ENCODE results near the gene SMIM13.

SMIM13 gene

GRCh38 chr6:11153447-11153846 lies 59.8 kb downstream of the SMIM13 start:
- no peak for DNase-seq (ENCODE audit: low read depth in 3 of 3)

- DNase-seq (ENCODE audit: low read depth in 3 of 3) = no peak
Observed at GRCh38 chr6:11155589-11155988, 62.0 kb downstream of the SMIM13 start.

GRCh38 chr6:11160199-11160598 lies 66.6 kb downstream of the SMIM13 start:
- no peak for DNase-seq (ENCODE audit: low read depth in 3 of 3)

- DNase-seq (ENCODE audit: low read depth in 3 of 3) = no peak
Observed at GRCh38 chr6:11161031-11161956, 67.7 kb downstream of the SMIM13 start.

- DNase-seq (ENCODE audit: low read depth in 3 of 3) = no peak
Observed at GRCh38 chr6:11162262-11162661, 68.6 kb downstream of the SMIM13 start.

GRCh38 chr6:11163932-11164331 lies 70.3 kb downstream of the SMIM13 start:
- DNase-seq (ENCODE audit: low read depth in 3 of 3) = no peak

GRCh38 chr6:11164717-11165646 lies 71.3 kb downstream of the SMIM13 start:
- DNase-seq (ENCODE audit: low read depth in 3 of 3) = no peak

- no peak for DNase-seq (ENCODE audit: low read depth in 3 of 3)
Observed at GRCh38 chr6:11166948-11167347, 73.3 kb downstream of the SMIM13 start.

GRCh38 chr6:11168091-11168635 lies 74.5 kb downstream of the SMIM13 start:
- no peak for DNase-seq (ENCODE audit: low read depth in 3 of 3)

- no peak for DNase-seq (ENCODE audit: low read depth in 3 of 3)
Observed at GRCh38 chr6:11171952-11172351, 78.3 kb downstream of the SMIM13 start.

GRCh38 chr6:11172501-11173327 lies 79.1 kb downstream of the SMIM13 start:
- DNase-seq (ENCODE audit: low read depth in 3 of 3) = peak; percentile 36 to 72 (median 65)

- no peak for DNase-seq (ENCODE audit: low read depth in 3 of 3)
Observed at GRCh38 chr6:11174242-11174611, 80.6 kb downstream of the SMIM13 start.

GRCh38 chr6:11177271-11177670 lies 83.6 kb downstream of the SMIM13 start:
- DNase-seq (ENCODE audit: low read depth in 3 of 3) = no peak

GRCh38 chr6:11179088-11179418 lies 85.4 kb downstream of the SMIM13 start:
- no peak for DNase-seq (ENCODE audit: low read depth in 3 of 3)

- DNase-seq (ENCODE audit: low read depth in 3 of 3) = no peak
Observed at GRCh38 chr6:11179419-11180202, 86.0 kb downstream of the SMIM13 start.

- no peak for DNase-seq (ENCODE audit: low read depth in 3 of 3)
Observed at GRCh38 chr6:11181478-11182136, 88.0 kb downstream of the SMIM13 start.

GRCh38 chr6:11183761-11184362 lies 90.2 kb downstream of the SMIM13 start:
- no peak for DNase-seq (ENCODE audit: low read depth in 3 of 3)

- DNase-seq (ENCODE audit: low read depth in 3 of 3) = no peak
Observed at GRCh38 chr6:11185204-11185842, 91.7 kb downstream of the SMIM13 start.

- DNase-seq (ENCODE audit: low read depth in 3 of 3) = no peak
Observed at GRCh38 chr6:11187301-11187700, 93.7 kb downstream of the SMIM13 start.
